Upper lobe of right lung (tissue), 1 donor: ENCODE data around the gene UNC13B. TPM values are rescaled to one million over a fixed set of nuclear protein-coding genes. Genes with fewer than 3 reads are reported as not detected.

Source experiments
- ATAC-seq: fragments of 200-7000 bp; cut with Tn5 transposase; one replicate; pipeline ENCODE4 v1.9.1; 2020; ENCODE audit warnings: mild to moderate bottlenecking, moderate library complexity
- DNase-seq: peaks from one replicate; pipeline ENCODE4 v3.0.0-alpha.2; 2020
- H3K27ac ChIP-seq: fragments of 200-600 bp; one replicate; pipeline ENCODE4 v1.8.0; 2022
- H3K27me3 ChIP-seq: fragments of 200-600 bp; one replicate; pipeline ENCODE4 v1.8.0; 2022; ENCODE audit warnings: mild to moderate bottlenecking
- H3K36me3 ChIP-seq: fragments of 200-600 bp; one replicate; pipeline ENCODE4 v1.8.0; 2022
- H3K4me1 ChIP-seq: fragments of 200-600 bp; one replicate; pipeline ENCODE4 v1.8.0; 2022
- H3K4me3 ChIP-seq: fragments of 200-600 bp; one replicate; pipeline ENCODE4 v1.8.0; 2022; ENCODE audit warnings: mild to moderate bottlenecking
- H3K9me3 ChIP-seq: fragments of 200-600 bp; one replicate; pipeline ENCODE4 v1.8.0; 2022
- CTCF ChIP-seq: fragments of 200-600 bp; IDR thresholded peaks from one replicate; pipeline ENCODE4 v1.8.0; 2022; ENCODE audit warnings: antibody characterized with exemption
- intact Hi-C: fragments of 100-400 bp; cut with DNase I; formaldehyde crosslinking; loops from one replicate; pipeline ENCODE4 v1.11.0; 2022
- total RNA-seq: library from RNA; stranded (reverse); fragmentation: NEBNext Ultra II Directional; extraction: Animal tissue kit (Norgen Biotek cat#: 25700); gene quantifications from one replicate; pipeline ENCODE4 v1.2.1, GENCODE V29; 2021
- donor health status: DM: no; HTN: yes; CAD: no; lungs with severe emphysema.

UNC13B gene
- total RNA-seq, 1 donor from 2014 or later = 92.1 TPM

- DNase-seq = no peak
- no peaks in the 10 kb centered on the region for H3K36me3 ChIP-seq
- H3K27ac ChIP-seq = peak overlapping the region; percentile 20
- no peak for ATAC-seq
- H3K4me3 ChIP-seq = no peak overlapping the region
- H3K4me1 ChIP-seq = peaks cover 32% of the 10 kb centered on the region
- intact Hi-C loops = no loop called here
- H3K27me3 ChIP-seq = no peaks in the 10 kb centered on the region
- no peaks in the 10 kb centered on the region for H3K9me3 ChIP-seq
- TF ChIP-seq CTCF = no peak
These were observed 105.9 kb downstream of the UNC13B start for GRCh38 chr9:35267710-35268109.

- DNase-seq (no peak), ATAC-seq (peak; percentile 53)
- intact Hi-C loops = no loop called here
- Histone ChIP-seq H3K27me3 (no peaks in the 10 kb centered on the region), H3K4me3 (no peak overlapping the region), H3K9me3 (no peaks in the 10 kb centered on the region), H3K27ac (peak overlapping the region; percentile 55), H3K36me3 (no peaks in the 10 kb centered on the region), H3K4me1 (peaks cover 32% of the 10 kb centered on the region)
- TF ChIP-seq CTCF = no peak
These were observed 108.1 kb downstream of the UNC13B start for GRCh38 chr9:35269919-35270318.

GRCh38 chr9:35271637-35272036 lies 109.8 kb downstream of the UNC13B start:
- intact Hi-C loops = no loop called here
- ATAC-seq = no peak
- no peak for TF ChIP-seq CTCF
- DNase-seq = no peak
- Histone ChIP-seq H3K27me3 (no peaks in the 10 kb centered on the region), H3K9me3 (no peaks in the 10 kb centered on the region), H3K4me3 (no peak overlapping the region), H3K4me1 (peaks cover 33% of the 10 kb centered on the region), H3K27ac (no peak overlapping the region), H3K36me3 (no peaks in the 10 kb centered on the region)

- H3K9me3 ChIP-seq = no peaks in the 10 kb centered on the region
- intact Hi-C loops = no loop called here
- H3K4me1 ChIP-seq = peaks cover 40% of the 10 kb centered on the region
- no peak for TF ChIP-seq CTCF
- ATAC-seq = no peak
- H3K4me3 ChIP-seq = no peak overlapping the region
- no peak for DNase-seq
- H3K27ac ChIP-seq = no peak overlapping the region
- H3K36me3 ChIP-seq = no peaks in the 10 kb centered on the region
- H3K27me3 ChIP-seq = no peaks in the 10 kb centered on the region
These were observed 111.2 kb downstream of the UNC13B start for GRCh38 chr9:35272989-35273388.

GRCh38 chr9:35273591-35273990 lies 111.8 kb downstream of the UNC13B start:
- Histone ChIP-seq H3K27ac (no peak overlapping the region), H3K9me3 (no peaks in the 10 kb centered on the region), H3K4me3 (no peak overlapping the region), H3K27me3 (no peaks in the 10 kb centered on the region), H3K36me3 (no peaks in the 10 kb centered on the region), H3K4me1 (peaks cover 37% of the 10 kb centered on the region)
- ATAC-seq = no peak
- DNase-seq = no peak
- intact Hi-C loops = no loop called here
- no peak for TF ChIP-seq CTCF

GRCh38 chr9:35274993-35275392 lies 113.2 kb downstream of the UNC13B start:
- Histone ChIP-seq H3K36me3 (no peaks in the 10 kb centered on the region), H3K9me3 (no peaks in the 10 kb centered on the region), H3K4me3 (no peak overlapping the region), H3K4me1 (peaks cover 24% of the 10 kb centered on the region), H3K27ac (no peak overlapping the region), H3K27me3 (no peaks in the 10 kb centered on the region)
- DNase-seq (no peak), ATAC-seq (no peak)
- intact Hi-C loops = no loop called here
- TF ChIP-seq CTCF = no peak
